ENCODE results near the gene VWDE.

VWDE gene

DNA sequence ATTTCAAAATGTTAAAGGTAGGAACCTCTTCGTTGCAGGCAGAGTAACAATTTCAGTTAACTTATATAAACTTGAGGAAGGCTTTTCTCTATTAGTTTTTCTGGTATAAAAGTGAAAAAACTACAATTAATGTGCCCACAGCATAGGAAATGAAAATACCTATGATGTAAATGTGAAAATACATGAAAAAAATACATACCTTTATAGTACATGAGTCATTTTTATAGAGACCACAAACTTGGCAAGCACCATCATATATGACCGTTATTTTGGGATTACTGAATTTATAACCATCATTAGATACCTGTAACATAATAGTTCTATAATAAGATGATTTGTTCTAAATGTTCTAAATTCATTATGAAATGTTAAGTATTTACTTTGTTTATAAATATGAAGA lies 42.7 kb downstream of the VWDE start:
- TF ChIP-seq FOXK2 (IDR thresholded peaks at IDR 0.05), result no peak
- TF ChIP-seq ARNT (IDR thresholded peaks at IDR 0.05), result no peak
- no peak for TF ChIP-seq LEF1 (IDR thresholded peaks at IDR 0.05; ENCODE audit: borderline replicate concordance)
- no peak for TF ChIP-seq BHLHE40 (IDR thresholded peaks at IDR 0.05; ENCODE audit: borderline replicate concordance)
- no peak for TF ChIP-seq CTBP1 (IDR thresholded peaks at IDR 0.05; ENCODE audit: borderline replicate concordance)
- no peak for TF ChIP-seq ELF4 (IDR thresholded peaks at IDR 0.05)
- no peak for TF ChIP-seq SUZ12 (IDR thresholded peaks at IDR 0.05)
- TF ChIP-seq L3MBTL2 (conservative IDR thresholded peaks at IDR 0.05), result no peak
- POLR2A ChIA-PET, result no interaction called here
- DNase-seq (ENCODE audit: extremely low spot score), result no peak
- CTCF ChIA-PET, result no interaction called here

DNA sequence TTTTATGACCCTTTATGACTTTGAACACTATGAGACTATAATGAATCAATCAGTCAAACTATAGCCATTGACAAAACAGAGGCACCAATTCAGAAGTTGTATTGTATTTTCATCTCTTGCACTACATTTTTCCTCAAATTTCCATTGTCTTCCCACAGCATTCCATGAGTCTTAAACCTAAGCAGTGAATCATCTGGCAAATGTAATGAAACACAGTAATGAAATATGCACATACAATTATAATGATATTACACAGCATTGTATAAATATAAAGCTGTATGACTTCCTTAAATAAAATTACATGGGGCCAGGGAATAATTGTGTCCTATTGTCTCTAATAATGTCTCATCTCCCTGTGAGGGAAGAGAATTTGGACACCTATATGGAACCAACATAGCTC lies 45.0 kb downstream of the VWDE start:
- TF ChIP-seq HDGF (IDR thresholded peaks at IDR 0.05; ENCODE audit: borderline replicate concordance) (no peak), FOXA1 (IDR thresholded peaks at IDR 0.05) (no peak), PKNOX1 (IDR thresholded peaks at IDR 0.05) (no peak), L3MBTL2 (conservative IDR thresholded peaks at IDR 0.05) (no peak), NFRKB (IDR thresholded peaks at IDR 0.05) (no peak), LEF1 (IDR thresholded peaks at IDR 0.05; ENCODE audit: borderline replicate concordance) (no peak), FOXK2 (IDR thresholded peaks at IDR 0.05) (no peak), ELF4 (IDR thresholded peaks at IDR 0.05) (no peak), SP1 (IDR thresholded peaks at IDR 0.05) (no peak), SUZ12 (IDR thresholded peaks at IDR 0.05) (no peak), TARDBP (IDR thresholded peaks at IDR 0.05) (no peak), ARNT (IDR thresholded peaks at IDR 0.05) (no peak), BHLHE40 (IDR thresholded peaks at IDR 0.05; ENCODE audit: borderline replicate concordance) (no peak), FOXM1 (IDR thresholded peaks at IDR 0.05; ENCODE audit: borderline replicate concordance) (no peak), ZNF384 (IDR thresholded peaks at IDR 0.05) (no peak), CTBP1 (IDR thresholded peaks at IDR 0.05; ENCODE audit: borderline replicate concordance) (no peak)
- ChIA-PET CTCF (no interaction called here), POLR2A (no interaction called here)
- no peak for DNase-seq (ENCODE audit: extremely low spot score)

- POLR2A ChIA-PET, result no interaction called here
- TF ChIP-seq SUZ12 (IDR thresholded peaks at IDR 0.05) (no peak), FOXK2 (IDR thresholded peaks at IDR 0.05) (no peak), L3MBTL2 (conservative IDR thresholded peaks at IDR 0.05) (no peak), HDGF (IDR thresholded peaks at IDR 0.05; ENCODE audit: borderline replicate concordance) (no peak), TARDBP (IDR thresholded peaks at IDR 0.05) (no peak)
- DNase-seq (ENCODE audit: extremely low spot score), result no peak
- CTCF ChIA-PET, result no interaction called here
These were observed 46.2 kb downstream of the VWDE start for GRCh38 chr7:12357508-12357907.

DNA sequence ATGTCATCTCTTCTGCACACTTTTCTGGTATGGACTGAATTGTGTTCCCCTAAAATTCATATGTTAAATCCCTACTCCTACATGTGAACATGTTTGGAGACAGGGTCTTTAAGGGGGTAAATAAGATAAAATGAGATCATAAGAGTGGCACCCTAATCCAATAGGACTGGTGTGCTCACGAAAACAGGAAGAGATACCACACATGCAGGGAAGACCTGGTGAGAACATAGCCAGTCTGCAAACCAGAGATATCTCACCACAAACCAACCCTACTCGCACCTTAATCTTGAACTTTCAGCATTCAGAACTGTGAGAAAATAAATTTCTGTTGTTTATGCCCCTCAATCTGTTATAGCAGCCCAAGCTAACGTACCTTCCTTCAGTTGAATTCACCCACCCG lies 51.8 kb downstream of the VWDE start:
- TF ChIP-seq NFRKB (IDR thresholded peaks at IDR 0.05), result no peak
- TF ChIP-seq ARNT (IDR thresholded peaks at IDR 0.05), result no peak
- no peak for TF ChIP-seq TARDBP (IDR thresholded peaks at IDR 0.05)
- TF ChIP-seq HDGF (IDR thresholded peaks at IDR 0.05; ENCODE audit: borderline replicate concordance), result no peak
- TF ChIP-seq FOXM1 (IDR thresholded peaks at IDR 0.05; ENCODE audit: borderline replicate concordance), result no peak
- no peak for TF ChIP-seq CTBP1 (IDR thresholded peaks at IDR 0.05; ENCODE audit: borderline replicate concordance)
- TF ChIP-seq LEF1 (IDR thresholded peaks at IDR 0.05; ENCODE audit: borderline replicate concordance), result no peak
- TF ChIP-seq FOXK2 (IDR thresholded peaks at IDR 0.05), result no peak
- no peak for TF ChIP-seq BHLHE40 (IDR thresholded peaks at IDR 0.05; ENCODE audit: borderline replicate concordance)
- no peak for TF ChIP-seq PKNOX1 (IDR thresholded peaks at IDR 0.05)
- no peak for TF ChIP-seq SUZ12 (IDR thresholded peaks at IDR 0.05)
- no peak for TF ChIP-seq FOXA1 (IDR thresholded peaks at IDR 0.05)
- no peak for TF ChIP-seq L3MBTL2 (conservative IDR thresholded peaks at IDR 0.05)
- TF ChIP-seq SP1 (IDR thresholded peaks at IDR 0.05), result no peak
- no peak for TF ChIP-seq ELF4 (IDR thresholded peaks at IDR 0.05)
- TF ChIP-seq ZNF384 (IDR thresholded peaks at IDR 0.05), result no peak
- CTCF ChIA-PET, result no interaction called here
- POLR2A ChIA-PET, result no interaction called here
- no peak for DNase-seq (ENCODE audit: extremely low spot score)

- TF ChIP-seq CTBP1 (IDR thresholded peaks at IDR 0.05; ENCODE audit: borderline replicate concordance), result no peak
- no peak for TF ChIP-seq L3MBTL2 (conservative IDR thresholded peaks at IDR 0.05)
- TF ChIP-seq FOXM1 (IDR thresholded peaks at IDR 0.05; ENCODE audit: borderline replicate concordance), result no peak
- no peak for TF ChIP-seq SUZ12 (IDR thresholded peaks at IDR 0.05)
- TF ChIP-seq SP1 (IDR thresholded peaks at IDR 0.05), result no peak
- no peak for TF ChIP-seq NFRKB (IDR thresholded peaks at IDR 0.05)
- TF ChIP-seq ELF4 (IDR thresholded peaks at IDR 0.05), result no peak
- POLR2A ChIA-PET, result no interaction called here
- DNase-seq (ENCODE audit: extremely low spot score), result no peak
- CTCF ChIA-PET, result no interaction called here
These were observed 52.7 kb downstream of the VWDE start for GRCh38 chr7:12350971-12351370.

DNA sequence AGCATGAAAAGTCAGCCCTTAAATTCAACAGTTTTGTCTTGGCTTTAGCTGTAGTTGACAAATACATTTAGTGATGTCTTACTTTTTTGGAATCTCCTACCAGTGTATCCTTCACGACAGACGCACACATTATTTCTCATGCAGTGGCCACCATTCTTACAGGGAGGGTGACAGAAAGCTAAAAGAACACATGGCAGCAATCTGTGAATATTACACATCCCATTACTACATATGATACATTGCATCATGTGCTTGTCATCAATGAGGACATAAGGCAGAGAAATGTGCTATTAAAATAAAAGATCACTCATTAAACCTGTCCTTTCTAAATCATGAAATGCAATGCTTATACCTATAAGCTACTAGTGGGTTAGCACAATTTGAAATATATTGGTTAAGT lies 66.6 kb downstream of the VWDE start:
- CTCF ChIA-PET, result no interaction called here
- TF ChIP-seq FOXK2 (IDR thresholded peaks at IDR 0.05) (no peak), HDGF (IDR thresholded peaks at IDR 0.05; ENCODE audit: borderline replicate concordance) (no peak)
- no peak for DNase-seq (ENCODE audit: extremely low spot score)
- POLR2A ChIA-PET, result no interaction called here

- ChIA-PET POLR2A (no interaction called here), CTCF (no interaction called here)
- DNase-seq (ENCODE audit: extremely low spot score), result no peak
- TF ChIP-seq FOXM1 (IDR thresholded peaks at IDR 0.05; ENCODE audit: borderline replicate concordance) (no peak), BHLHE40 (IDR thresholded peaks at IDR 0.05; ENCODE audit: borderline replicate concordance) (no peak), CTBP1 (IDR thresholded peaks at IDR 0.05; ENCODE audit: borderline replicate concordance) (no peak), NFRKB (IDR thresholded peaks at IDR 0.05) (no peak), ZNF384 (IDR thresholded peaks at IDR 0.05) (no peak), FOXA1 (IDR thresholded peaks at IDR 0.05) (no peak), TARDBP (IDR thresholded peaks at IDR 0.05) (no peak), FOXK2 (IDR thresholded peaks at IDR 0.05) (no peak), HDGF (IDR thresholded peaks at IDR 0.05; ENCODE audit: borderline replicate concordance) (no peak), SUZ12 (IDR thresholded peaks at IDR 0.05) (no peak), PKNOX1 (IDR thresholded peaks at IDR 0.05) (no peak), LEF1 (IDR thresholded peaks at IDR 0.05; ENCODE audit: borderline replicate concordance) (no peak), L3MBTL2 (conservative IDR thresholded peaks at IDR 0.05) (no peak), ARNT (IDR thresholded peaks at IDR 0.05) (no peak), ELF4 (IDR thresholded peaks at IDR 0.05) (no peak), SP1 (IDR thresholded peaks at IDR 0.05) (no peak)
These were observed 74.5 kb downstream of the VWDE start for GRCh38 chr7:12328888-12329770.

All from HEK293T (cell line).